ENCODE data around the gene UBXN10.
A peak's percentile ranks its signal among the peaks of the same experiment; 100 is the strongest.

UBXN10 gene

DNA sequence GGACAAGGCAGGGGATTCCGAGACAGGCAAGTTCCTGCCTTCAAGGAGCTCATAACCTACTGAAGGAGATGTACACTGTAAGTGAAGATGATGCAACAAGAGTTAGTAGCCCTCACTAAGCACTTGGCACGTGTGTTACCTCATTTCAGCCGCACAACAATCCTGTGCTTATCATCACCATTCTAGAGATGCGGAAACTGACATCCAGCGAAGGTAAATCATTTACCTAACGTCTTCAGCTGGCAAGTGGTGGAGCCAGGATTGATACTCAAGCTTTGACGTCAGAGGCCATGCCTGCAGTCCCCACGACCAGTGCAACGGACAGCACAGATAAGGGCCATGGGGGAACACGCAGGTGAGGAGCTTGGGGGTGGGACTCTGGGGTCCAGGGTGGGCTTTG, 2.9 kb upstream of the UBXN10 start:
- DNase-seq (ENCODE audit: low spot score) = no peak

DNA sequence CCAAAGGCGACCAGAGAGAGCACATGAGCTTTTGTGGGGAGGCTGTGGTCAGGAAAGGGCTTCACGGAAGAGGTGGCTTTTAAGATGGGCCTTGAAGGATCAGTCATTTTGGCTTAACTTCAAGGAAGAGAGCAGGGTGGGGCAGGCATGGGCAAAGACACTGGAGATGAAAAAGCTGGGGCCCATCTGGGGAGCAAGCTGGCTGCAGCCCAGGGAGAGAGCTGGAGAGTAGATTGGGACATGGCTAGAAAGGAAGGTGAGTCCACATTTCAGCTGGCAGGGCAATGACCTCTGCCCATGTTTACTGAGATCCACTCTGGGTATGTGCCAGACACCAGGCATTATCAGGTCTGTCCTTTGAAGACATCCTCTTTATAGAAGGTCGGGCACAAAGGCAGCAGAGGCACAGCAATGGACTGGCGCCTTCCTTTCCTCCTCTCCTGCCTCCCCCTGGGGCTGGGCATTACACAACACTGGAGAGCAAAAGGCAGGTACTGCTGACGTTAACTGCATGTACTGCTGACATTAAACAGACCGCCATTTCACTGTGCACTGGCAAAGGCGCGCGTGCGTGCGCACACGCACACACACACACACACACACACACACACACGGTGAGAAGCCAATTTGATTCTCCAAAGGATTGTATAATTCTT, 2.2 kb upstream of the UBXN10 start:
- DNase-seq (ENCODE audit: low spot score) = no peak

DNA sequence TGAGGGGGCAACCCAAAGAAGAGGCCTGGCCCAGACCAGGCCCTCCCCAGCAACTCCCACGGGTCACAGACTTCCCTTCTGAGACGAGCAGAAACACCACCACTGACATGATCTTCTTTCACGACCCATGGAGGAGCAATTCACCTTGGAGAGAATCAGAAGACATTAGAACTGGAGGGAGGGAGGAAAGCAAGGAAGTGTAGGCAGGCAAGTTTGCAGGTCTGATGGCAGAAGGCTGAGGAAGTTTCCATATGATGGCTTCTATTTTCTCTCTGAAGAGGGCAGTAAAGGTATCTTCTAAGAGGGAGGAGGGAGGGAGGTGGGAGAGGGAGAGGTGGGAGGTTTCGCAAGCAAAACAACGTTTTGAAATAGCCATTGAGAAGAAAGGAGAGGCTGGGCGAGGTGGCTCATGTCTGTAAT, 1.4 kb upstream of the UBXN10 start:
- no peak for DNase-seq (ENCODE audit: low spot score)

DNA sequence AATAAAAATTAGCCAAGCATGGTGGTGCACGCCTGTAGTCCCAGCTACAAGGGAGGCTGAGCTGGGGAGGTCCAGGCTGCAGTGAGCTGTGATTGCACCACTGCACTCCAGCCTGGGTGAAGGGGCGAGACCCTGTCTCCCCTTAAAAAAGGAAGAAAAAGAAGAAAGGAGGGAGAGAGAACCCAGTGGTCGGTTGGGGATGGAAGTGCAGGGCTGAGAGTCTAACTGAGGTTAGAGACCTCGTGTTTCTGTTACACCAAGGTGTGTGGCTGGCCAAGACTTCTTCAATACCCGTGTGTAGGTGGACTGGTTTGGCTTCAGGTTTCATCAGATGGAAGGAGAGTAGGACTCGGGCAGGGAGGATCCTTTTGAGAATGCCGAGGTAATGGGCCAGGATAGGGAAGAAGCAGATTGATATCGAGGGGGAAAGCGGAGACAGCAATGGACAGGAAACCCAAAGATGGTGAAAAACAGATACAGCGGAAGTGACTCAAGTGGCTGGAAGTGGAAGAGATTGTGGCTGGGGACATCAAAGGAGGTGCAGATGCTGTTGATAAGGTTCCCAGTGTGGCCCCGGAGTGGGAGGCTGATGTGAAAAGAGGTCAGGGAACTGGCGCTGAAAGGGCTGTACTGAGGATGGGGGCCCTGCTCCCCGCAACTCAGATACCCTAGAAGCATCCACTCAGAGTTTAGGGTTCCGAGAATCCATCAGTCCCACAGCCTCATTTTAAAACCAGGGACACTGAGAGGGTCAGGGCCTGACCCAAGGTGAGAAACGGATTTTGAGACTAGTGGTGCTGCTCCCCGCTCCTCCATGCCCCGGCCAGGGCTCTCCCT, 681 bp upstream of the UBXN10 start:
- DNase-seq (ENCODE audit: low spot score) = no peak

DNA sequence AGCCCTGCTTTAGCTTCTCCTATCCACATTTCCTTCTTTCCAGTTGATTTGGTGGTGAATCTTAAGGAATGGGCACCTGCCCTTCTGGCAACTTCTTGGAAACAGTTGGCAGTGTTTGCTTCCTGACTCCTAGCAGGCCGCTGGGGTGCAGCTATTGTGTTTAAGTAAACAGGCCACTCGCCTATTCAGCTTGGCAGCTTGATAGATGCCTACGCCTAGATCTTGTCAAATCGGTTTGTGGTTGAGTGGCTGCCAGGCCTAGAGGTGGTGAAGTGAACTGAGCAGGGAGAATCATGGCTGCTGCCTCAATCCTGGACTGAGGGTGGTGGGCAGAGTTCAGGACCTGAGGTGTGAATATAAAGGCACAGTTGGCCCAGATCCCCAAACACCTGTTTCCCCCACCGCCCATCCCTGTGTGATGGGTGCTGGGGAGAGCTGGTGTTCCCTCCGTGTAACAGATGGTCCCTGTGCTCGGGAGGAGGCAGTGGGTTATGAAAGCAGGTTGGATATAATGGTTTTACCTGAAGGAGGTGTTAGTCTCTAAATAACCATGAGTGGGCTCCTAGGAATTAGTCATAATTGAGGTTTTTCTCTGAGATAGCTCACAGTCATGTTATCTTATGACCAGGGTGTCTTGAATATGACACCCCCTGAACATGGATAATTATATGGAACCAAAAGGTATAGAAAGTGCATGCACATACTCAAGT, 1.4 kb downstream of the UBXN10 start:
- DNase-seq (ENCODE audit: low spot score) = no peak

DNA sequence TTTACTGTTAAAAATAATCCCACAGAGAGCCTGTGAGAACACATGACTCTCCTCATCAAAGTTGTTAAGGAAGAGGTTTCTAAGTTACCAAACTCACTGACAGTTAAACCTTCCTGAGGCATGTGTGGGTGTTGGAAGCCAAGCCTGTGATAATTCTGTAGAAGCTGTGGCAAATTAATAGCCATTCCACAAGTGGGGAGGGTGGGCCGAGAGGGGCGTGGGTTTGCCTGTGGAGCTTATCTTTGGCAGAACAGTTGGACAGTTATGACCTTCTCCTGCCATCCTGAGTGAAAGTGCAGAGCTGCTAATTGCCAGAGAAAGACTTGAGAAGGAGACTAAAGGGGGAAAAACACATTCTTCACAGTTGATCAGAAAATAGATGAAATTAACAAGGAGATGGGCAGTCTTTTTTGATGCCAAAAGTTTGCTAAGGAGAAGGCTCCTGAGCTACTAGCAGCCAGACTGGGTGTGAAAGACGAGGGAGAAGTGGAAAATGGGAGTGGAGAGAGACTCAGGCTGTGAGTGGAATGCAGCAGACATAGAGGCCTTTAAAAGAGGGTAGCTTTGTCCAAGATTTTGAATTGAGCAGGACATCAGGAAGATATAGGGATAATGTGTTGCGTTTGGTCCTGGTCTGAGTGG, 2.0 kb downstream of the UBXN10 start:
- DNase-seq (ENCODE audit: low spot score) = no peak

DNA sequence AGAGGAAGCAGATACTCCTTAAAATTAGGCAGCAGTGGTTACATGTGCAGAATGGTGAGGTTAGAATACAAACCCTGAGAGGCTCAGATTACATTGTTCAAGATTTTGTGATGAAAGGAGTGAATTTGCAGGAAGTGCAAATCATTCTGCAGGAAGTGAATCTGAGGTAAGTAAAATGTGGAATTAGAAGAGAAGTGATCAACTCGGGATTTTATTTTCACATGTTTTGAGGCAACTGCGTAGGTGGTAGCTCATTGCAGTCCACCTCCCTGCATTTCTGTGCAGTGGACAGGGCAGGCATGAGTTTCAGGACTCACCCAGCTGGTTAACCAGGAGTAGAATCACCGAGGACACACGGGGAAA, 2.5 kb downstream of the UBXN10 start:
- DNase-seq (ENCODE audit: low spot score) = no peak

DNA sequence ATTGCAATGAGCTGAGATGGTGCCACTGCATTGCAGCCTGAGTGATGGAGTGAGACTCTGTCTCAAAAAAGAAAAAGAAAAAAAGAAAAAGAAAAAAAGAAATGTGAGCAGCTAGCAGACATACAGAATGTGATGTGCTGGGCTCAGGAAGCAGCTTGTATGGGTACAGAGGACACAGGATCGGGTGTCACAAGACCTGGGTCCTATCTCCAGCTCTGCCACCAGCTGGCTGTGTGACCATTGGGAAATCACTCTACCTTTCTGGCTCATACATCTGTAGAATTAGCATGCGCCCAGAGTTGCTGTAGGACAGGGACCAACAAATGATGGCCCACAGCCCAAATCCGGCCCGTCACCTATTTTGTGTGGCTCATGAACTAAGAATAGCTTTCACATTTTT, 3.8 kb downstream of the UBXN10 start:
- no peak for DNase-seq (ENCODE audit: low spot score)

DNA sequence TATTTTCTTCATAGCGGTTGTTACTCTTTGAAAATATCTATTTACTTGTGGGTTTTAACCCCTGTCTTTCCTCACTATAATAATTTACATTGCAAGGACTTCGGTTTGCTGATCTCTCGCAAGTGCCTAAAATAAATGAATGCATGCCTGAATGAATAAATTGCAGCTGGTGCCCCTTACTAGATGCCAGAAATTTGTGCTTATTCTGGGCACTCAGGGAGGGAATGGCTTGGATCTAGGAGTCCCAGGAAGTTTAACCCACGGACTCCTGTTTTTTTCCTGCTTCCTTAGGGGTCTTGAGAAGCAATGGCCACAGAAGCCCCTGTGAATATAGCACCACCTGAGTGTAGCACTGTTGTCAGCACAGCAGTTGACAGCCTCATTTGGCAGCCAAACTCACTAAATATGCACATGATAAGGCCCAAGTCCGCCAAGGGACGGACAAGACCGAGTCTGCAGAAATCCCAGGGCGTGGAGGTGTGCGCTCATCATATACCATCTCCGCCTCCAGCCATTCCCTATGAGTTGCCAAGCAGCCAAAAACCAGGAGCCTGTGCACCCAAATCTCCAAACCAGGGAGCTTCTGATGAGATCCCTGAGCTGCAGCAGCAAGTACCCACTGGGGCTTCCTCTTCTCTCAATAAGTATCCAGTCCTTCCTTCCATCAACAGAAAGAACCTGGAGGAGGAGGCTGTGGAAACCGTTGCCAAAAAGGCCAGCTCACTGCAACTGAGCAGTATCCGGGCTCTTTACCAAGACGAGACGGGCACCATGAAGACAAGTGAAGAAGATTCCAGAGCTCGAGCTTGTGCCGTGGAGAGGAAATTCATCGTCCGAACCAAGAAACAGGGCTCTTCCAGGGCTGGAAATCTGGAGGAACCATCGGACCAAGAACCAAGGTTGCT, 4.6 kb downstream of the UBXN10 start:
- no peak for DNase-seq (ENCODE audit: low spot score)

DNA sequence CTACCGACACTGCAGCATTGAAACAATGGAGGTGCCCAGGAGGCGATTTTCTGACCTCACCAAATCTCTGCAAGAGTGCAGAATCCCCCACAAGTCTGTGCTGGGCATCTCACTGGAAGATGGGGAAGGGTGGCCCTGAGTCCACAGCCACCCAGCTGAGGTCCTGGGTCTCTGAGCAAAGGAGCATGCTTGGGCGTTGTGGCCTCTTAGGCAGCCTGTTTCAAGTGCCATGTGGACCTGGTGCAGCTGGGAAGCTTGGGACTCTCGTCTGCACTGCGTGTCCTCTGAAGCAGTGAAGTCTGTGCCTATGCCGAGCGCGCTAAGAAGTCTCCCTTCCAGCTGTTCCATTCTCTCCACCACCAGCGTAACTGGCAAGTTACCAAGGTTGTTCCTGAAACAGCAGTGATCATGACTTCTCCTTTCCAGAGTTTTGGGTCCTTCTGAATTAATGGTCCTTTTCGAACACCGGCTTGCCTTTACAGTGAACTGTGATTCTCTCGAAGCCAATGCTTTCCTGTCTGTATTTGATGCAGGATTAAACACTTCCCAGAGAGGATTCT, 5.5 kb downstream of the UBXN10 start:
- DNase-seq (ENCODE audit: low spot score) = no peak

DNA sequence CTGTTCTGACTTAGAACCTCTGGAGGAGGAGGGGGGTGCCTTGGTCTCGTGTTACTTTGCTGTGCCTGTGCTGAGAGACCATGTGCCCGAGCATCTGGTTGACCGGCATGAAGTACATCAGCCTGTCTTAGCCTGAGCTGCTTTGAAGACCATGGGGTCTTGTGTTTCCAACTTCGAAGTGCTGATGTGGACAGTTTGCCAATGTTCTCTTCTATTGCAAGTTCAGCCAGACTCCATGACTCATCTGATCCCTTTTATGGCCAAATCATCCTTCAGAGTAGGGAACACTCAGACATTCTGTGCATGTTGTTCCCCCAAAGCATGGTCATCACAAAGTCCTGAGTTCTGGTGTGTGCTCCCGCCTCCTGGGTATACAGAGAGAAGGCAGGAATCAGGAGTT, 6.5 kb downstream of the UBXN10 start:
- no peak for DNase-seq (ENCODE audit: low spot score)

DNA sequence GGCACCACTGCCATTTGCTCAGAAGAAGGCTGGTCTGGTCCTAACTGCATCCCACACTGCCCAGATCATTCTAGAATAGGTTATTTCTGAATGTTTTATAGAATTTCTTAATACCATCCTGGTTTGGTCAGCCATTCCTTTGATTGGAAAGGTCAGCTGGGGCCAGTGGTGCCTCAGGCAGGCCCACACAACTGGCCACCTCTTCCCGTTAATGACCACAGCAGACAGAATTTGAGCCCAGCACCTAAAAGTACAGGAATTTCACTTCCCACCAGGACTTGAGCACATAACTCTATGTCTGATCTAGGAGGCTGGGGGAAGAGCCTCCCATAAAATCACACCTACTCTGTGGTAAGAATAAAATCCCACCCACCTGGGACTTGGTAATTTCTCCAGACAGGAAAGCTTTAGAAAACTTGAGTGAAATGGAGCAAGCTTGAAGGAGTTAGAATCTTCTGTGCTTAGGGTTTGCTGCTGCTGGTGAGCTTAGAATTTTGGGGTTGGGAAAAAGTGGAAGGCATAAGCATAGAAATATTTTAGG, 7.0 kb downstream of the UBXN10 start:
- DNase-seq (ENCODE audit: low spot score) = no peak

DNA sequence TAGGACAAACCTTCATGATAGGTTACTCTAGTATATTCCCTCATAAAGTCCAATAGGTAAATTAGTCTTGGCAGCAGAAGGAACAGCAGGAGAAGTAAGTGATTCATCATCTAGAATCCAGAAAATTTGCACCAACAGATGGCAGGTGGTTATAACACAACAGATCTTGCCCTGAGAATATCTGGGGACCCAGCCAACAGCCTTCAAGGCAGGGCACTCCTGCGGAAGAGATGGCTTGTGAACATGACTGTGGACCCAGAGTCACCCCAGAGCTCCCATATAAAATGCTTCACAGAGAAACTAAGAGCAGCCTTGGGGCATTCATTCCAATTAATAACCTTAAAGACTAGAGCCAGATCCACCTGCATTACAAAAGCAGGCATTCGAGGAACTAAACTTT, 8.3 kb downstream of the UBXN10 start:
- DNase-seq (ENCODE audit: low spot score) = no peak

DNA sequence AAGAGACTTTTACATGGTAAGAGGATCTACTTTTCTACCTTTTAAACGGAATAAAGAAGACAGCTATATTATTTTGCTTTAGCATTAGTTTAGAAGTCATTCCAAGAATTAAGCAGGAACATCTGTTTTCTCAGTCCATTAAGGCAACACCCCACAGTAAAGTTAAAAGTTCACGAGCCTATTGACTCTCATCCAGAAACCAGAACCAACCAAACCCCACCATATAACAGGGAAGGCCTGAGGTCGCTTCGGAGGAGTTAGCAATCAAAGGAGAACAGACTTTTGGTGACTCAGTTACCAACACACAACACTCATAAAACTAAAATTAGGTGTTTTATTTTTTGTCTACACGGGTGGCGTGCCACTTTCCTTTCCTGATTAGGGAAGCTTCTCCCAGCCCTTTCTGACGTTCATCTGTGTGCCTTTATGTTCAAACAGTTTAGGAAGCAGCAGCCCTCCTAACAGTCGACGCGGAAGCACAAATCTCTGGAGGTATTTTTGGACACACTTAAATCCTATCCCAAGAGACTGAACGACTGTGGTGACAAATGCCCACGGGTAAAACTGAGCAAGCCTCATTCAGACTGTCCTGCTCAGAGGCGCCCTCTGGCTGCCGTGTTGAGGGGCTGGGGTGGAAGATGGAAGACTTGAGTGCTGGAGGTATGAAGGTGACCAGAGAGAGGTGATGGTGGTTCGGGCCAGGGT, 9.0 kb downstream of the UBXN10 start:
- peak; percentile 63 for DNase-seq (ENCODE audit: low spot score)

DNA sequence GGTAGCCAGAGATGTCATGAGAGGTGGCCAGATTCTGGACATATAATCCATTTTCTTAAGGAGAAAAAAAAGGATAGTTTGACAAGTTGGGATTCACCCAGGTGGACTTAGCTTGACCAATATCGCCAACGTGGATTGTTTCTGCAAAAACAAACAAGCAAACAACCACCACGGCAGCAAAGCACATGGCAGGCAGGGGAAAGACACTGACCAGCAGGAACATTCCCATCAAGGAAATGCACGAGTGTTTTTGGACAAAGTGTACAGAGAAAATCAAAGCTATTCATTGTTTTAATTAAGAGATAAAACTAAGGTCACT, 9.5 kb downstream of the UBXN10 start:
- no peak for DNase-seq (ENCODE audit: low spot score)

DNA sequence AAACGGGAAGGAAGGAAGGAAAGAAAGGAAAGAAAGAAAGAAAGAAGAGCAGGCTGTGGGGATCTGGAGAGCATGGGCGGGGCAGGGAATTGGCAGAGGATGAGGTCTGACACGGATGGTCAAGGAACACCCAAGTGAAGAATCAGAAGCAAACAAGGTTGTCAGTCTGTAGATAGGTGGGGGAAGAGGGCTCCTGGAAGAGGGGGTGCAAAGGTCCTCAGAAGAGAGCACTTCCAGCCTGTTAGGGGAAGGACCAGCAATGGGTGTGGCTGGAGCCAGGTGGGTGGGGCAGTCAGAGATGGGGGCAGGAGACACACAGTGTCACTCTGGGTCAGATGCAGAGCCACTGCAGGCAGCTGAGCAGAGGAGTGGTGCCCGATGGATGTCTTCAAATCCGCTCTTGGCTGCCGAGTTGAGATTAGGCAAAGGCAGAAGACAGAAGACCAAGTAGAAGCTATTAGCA, 11.5 kb downstream of the UBXN10 start:
- DNase-seq (ENCODE audit: low spot score) = no peak

DNA sequence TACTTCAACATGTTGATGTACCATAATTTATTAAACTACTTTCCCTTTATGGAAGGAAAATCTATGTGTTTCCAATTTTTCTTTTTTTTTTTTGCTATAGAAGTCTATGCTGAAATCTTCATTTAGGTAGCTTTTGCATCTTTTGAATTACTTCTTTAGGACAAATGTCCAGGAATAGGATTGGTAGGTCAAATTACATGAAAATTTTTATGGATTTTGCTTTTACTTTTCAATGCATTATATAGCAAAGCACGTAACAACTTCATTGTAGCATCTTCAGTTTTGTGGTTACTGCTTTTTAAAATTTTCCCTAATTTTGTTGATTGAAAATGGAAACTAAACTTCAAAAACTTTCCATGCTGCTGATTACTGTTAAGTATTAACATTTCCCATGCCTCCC, 12.4 kb downstream of the UBXN10 start:
- no peak for DNase-seq (ENCODE audit: low spot score)

DNA sequence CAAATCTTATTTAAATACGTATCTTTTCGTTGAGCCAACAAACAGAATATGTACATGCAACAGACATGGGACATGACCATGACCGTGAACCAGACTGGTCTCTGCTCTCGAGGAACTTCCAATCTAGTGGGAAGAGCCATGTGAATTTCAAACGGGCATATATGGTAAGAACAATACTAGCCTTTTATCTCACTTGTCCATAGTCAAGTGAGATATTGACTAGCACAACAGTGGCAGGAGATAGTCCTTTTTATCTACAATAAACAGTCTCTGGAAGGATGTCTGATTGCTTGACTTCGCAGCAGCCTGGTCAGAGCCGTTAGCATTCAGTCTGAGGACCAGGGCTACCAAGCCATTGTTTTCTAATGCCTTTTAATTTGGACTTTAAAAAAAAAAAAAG, 13.0 kb downstream of the UBXN10 start:
- DNase-seq (ENCODE audit: low spot score) = no peak

DNA sequence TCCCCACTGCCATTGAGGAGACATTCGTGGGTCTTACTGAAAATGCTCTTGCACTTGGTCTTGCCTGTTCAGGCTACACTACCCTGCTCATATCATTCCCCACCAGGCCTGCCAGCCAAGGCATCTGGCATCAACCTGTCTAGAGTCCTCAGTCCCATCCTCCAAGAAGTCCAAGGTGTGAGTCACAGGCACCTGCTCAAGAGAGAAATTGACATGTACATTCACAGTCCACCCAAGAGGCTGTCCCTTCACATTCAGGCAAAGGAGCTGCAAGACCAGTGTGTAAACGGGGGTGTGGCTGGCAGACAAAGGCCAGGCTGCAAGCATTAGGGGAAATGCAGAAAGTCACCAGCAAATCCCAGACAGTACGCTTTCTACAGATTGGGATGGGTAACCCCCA, 13.5 kb downstream of the UBXN10 start:
- no peak for DNase-seq (ENCODE audit: low spot score)

DNA sequence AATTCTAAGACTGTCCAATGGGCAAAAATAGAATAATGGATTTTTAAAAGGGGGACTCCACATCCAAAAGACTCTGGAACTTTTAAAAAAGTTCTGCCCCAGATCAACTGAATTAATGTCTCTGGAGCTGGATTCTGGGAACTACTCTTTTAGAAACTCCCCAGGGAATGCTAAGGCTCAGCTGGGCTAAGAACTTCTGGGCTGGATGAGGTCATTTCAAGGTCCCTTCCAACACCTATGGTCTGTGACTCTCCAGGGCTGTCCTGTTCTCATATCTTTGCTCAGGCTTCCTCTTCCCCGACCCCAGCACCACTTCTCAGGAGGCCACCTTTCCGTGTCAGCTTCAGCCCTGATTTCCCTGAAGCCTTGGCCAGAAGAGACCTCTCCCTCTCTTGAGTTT, 13.9 kb downstream of the UBXN10 start:
- no peak for DNase-seq (ENCODE audit: low spot score)

DNA sequence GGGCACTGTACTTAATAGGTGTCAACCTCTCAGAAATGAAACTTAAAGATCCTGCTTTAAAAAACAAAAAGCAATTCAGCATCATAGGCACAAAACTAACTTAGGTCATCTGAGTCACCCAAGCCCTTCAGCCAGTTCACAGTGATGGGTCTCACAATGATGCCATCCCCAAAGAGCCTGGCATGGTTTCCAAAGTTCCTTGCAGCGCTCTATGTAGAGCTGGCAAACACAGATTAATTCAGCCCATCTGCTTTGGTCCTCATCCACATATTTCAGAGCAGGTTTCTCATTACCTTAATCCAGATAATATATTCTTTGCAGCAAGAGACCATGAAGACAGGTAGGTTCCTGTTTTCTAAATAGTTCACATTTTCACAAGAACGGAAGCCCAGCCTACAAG, 15.1 kb downstream of the UBXN10 start:
- DNase-seq (ENCODE audit: low spot score) = no peak

Data from germinal center (tissue), 1 donor.